Fibroblast of skin of abdomen (primary cell): ENCODE measurements around the gene TRPV2. TPM values are rescaled to one million over a fixed set of nuclear protein-coding genes. Genes with fewer than 3 reads are reported as not detected.
"Not testable (repeated sequence)": the region's sequence is repeated elsewhere in the genome, so short reads cannot be mapped to it uniquely, and the experiment has no call there.

Experiments
- DNase-seq: peaks from one replicate; pipeline ENCODE4 v3.0.0-alpha.2; 2013
- polyA plus RNA-seq, 2 experiments: library from polyadenylated mRNA; unstranded; fragments of 120-200 nt; gene quantifications; one replicate each; pipeline ENCODE4 v1.2.1, GENCODE V29; 2013; ENCODE audit not compliant: insufficient read length in 2 of 2

The TRPV2 gene
- 20.7 TPM for polyA plus RNA-seq (2013, experiment 1 of 2; ENCODE audit: insufficient read length)
- polyA plus RNA-seq (2013, experiment 2 of 2; ENCODE audit: insufficient read length), result 19.2 TPM

- DNase-seq, result no peak
These were observed at the start of gene TRPV2 for GRCh38 chr17:16415031-16415924. TRPV2 (plus strand) TSS chr17:16415571; CDS start chr17:16417669, 2,098 bp downstream.

- DNase-seq, result peak; percentile 78
These were observed 43.6 kb upstream of the TRPV2 start for GRCh38 chr17:16371742-16372141.

GRCh38 chr17:16374146-16374938, 41.0 kb upstream of the TRPV2 start:
- peak; percentile 14 for DNase-seq

GRCh38 chr17:16377941-16378341, 37.4 kb upstream of the TRPV2 start:
- peak; percentile 9 for DNase-seq

- DNase-seq, result no peak
These were observed 36.6 kb upstream of the TRPV2 start for GRCh38 chr17:16378636-16379282.

- DNase-seq, result no peak
These were observed 35.7 kb upstream of the TRPV2 start for GRCh38 chr17:16379654-16380053.

- peak; percentile 99 for DNase-seq
These were observed 34.5 kb upstream of the TRPV2 start, which contains the start of gene UBB for GRCh38 chr17:16380640-16381495. UBB (plus strand) TSS chr17:16381091; CDS start chr17:16381908, 817 bp downstream.

GRCh38 chr17:16381496-16381820, 33.9 kb upstream of the TRPV2 start:
- DNase-seq, result no peak

GRCh38 chr17:16383216-16383615, 32.2 kb upstream of the TRPV2 start:
- DNase-seq, result no peak

- DNase-seq, result no peak
These were observed 31.5 kb upstream of the TRPV2 start for GRCh38 chr17:16383772-16384287.

GRCh38 chr17:16384557-16384956, 30.8 kb upstream of the TRPV2 start:
- no peak for DNase-seq

GRCh38 chr17:16386126-16386507, 29.3 kb upstream of the TRPV2 start:
- not testable (repeated sequence) for DNase-seq

- DNase-seq, result no peak
These were observed 23.9 kb upstream of the TRPV2 start for GRCh38 chr17:16391451-16391850.

GRCh38 chr17:16392491-16392890, 22.9 kb upstream of the TRPV2 start:
- DNase-seq, result not testable (repeated sequence)

- DNase-seq, result not testable (repeated sequence)
These were observed 19.5 kb upstream of the TRPV2 start for GRCh38 chr17:16395887-16396286.

- DNase-seq, result not testable (repeated sequence)
These were observed 18.7 kb upstream of the TRPV2 start for GRCh38 chr17:16396693-16397092.

- no peak for DNase-seq
These were observed 16.8 kb upstream of the TRPV2 start for GRCh38 chr17:16398270-16399267.

GRCh38 chr17:16403847-16404246, 11.5 kb upstream of the TRPV2 start:
- DNase-seq, result not testable (repeated sequence)

- DNase-seq, result peak; percentile 15
These were observed 8.4 kb upstream of the TRPV2 start for GRCh38 chr17:16406742-16407674.
